HT-29 (cell line): ENCODE results near the gene TFF2. TPM values are rescaled to one million over a fixed set of nuclear protein-coding genes. Genes with fewer than 3 reads are reported as not detected.

Experiments
- DNase-seq: peaks from one replicate; pipeline ENCODE4 v3.0.0-alpha.2; 2015; ENCODE audit warnings: low spot score
- total RNA-seq: library from RNA; depleted of rRNA; stranded (reverse); fragments of >200 nt; shearing (Covaris generic); gene quantifications from 2 replicates; pipeline ENCODE4 v1.2.3, GENCODE V29; 2014

The TFF2 gene
- total RNA-seq, 1 experiment from 2014 or later, result 3.2 TPM

DNA sequence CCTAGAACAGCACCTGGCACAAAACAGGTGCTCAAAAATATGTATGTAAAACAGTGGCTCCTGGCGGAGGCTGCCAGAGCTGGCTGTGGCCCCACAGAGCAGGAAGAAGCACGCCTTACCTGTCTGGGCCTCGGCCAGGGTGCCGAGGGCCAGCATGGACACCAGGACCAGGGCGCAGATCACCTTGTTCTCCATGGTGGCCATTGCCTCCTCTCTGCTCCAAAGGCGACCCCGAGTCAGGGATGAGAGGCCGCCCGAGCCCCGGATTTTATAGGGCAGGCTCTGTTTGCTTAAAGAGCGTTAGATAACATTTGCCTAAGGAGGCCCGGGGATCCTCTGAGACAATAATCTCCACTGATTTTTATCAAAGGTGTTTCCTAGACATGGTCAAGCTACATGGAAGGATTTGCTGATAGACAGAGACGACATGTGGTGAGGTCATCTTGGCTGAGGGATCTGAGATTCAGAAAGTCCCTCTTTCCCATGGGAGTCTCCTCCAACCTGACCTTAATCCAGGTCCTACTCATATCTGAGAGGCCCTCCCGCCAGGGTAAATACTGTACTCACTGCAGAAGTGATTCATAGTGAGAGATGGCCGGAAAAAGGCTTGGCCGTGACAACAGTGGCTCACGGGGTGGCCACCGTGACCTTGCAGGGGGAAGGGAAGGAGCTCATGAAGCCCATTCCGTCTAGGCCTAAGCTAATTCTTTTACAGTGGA lies 15.7 kb upstream of the TFF2 start, which contains the start of gene TFF1:
TFF1 (minus strand) TSS at position 244 of the 719 bp plus-strand sequence; CDS start at position 204, 40 bp downstream.
- DNase-seq, result peak; percentile 34

DNA sequence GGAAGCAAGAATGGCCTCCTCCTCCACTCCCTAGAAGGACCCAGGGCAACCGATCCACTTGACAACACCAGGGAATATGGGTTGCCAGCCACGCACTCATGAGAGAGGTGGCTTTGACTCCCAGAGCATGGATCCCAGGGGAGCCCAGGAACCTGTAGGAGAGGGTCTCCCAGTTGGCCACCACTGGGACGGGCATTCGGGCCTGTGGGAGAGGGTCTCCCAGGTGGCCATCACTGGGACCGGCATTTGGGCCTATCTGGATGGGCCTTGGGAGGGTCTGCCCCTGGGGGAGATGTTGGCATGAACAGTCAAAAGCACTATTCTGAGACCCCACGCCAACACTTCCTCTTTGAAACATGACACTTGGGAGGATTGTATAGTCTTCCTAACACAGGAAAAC lies 15.0 kb upstream of the TFF2 start:
- DNase-seq, result no peak

DNA sequence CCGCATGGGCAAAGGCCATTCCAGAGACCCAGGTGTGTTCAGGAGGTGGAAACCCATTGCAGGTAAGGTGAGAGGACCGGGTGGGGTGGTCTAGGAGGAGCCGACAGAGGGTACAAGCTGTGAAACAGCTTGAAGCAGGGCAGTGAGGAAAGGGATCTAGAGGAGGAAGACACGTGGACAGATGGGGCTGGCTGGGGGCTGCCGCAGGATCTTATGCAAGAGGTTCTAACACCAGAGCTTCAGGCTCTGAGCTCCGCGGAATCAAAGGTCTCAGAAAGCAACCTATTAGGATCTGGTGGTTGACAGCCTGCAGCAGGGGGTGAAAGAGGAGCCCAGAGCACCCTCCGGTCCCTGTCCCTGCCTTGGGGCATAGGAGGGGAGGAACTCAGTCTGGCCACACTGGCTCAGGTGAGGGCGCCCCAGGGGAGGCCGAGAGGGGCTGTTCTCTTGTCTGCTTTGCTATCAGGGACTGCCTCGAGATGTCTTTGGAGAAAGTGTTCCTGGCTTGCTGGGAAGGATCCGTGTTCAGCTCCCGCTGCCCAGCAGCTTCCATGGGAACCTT lies 13.6 kb upstream of the TFF2 start:
- no peak for DNase-seq

DNA sequence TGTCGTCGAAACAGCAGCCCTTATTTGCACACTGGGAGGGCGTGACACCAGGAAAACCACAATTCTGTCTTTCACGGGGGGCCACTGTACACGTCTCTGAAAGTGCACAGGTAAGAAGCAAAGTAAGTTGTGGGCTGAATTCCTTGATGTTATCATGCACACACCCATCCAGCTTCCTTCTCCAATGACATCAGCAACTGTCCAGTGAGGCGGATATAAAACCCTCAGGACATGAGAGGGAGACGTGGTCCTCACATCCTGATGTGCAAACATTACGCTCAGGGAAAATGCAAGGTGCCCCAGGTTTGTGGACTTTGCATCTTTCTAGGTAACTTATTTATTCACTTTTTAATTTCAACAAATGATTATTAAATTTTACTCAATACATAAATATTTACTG lies 12.5 kb upstream of the TFF2 start:
- DNase-seq, result peak; percentile 23

DNA sequence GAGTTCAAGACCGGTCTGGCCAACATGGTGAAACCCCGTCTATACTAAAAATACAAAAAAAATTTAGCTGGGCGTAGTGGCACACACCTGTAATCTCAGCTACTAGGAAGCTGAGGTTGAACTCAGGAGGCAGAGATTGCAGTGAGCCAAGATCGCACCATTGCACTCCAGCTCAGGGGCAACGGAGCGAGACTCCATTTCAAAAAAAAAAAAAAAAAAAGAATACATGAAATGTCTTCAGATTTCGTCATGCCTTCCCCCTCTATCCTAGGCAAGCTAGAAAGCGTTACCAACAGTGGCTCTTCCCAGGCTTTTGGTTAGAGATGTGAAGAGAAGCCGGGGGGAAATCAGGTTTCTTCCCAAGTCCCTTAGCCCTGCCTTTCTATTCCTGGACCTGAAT lies 11.9 kb upstream of the TFF2 start:
- no peak for DNase-seq

DNA sequence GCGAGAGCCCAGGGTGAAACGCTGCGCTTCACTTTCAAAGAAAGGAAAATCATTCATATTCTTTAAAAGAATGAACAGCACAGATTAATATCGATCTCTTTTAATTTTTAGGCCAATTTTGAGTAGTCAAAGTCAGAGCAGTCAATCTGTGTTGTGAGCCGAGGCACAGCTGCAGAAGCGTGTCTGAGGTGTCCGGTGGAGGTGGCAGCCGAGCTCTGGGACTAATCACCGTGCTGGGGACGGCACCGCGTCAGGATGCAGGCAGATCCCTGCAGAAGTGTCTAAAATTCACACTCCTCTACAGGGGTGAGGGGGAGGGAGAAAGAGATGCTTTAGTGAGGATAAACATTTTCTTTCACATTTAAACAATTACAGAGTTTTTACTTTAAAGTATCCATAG lies 11.4 kb upstream of the TFF2 start:
- no peak for DNase-seq

DNA sequence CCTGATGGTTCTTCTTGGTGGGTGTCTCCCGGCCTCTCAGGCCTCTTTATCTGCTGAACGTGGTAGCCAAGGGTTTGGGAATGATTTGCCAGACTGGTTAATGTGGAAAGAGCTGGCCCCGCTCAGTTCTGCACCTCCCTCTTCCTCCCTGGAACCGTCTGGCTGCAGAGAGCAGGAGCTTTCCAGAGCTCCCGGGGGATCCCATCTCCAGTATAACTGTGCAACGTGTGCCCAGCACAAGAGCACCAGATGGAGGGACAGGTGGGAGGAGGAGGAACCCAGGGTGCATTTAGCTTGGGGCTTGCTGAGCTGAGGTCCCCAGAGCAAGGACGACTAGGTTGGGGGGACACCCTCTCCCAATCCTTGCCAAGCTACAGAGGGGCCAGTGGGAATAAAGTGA lies 10.5 kb upstream of the TFF2 start:
- DNase-seq, result no peak

DNA sequence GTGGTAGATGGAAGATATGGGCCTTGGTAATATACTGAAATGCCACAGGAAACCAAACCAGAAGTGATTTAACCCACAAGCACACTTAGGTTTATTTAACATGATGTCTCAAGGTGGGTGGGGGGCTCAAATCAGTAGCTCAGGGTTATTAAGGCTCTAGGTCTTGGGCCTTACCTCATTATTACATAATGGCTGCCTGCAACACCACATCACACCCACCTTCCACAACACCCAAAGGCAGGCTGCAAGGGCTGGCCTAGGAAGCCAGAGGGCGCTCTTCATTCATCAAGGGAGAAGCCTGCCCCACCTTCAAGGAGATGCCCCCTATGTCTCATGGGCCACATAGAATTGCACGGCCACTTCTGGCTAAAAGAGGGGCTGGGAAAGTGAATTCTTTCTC lies 9.5 kb upstream of the TFF2 start:
- DNase-seq, result peak; percentile 65

DNA sequence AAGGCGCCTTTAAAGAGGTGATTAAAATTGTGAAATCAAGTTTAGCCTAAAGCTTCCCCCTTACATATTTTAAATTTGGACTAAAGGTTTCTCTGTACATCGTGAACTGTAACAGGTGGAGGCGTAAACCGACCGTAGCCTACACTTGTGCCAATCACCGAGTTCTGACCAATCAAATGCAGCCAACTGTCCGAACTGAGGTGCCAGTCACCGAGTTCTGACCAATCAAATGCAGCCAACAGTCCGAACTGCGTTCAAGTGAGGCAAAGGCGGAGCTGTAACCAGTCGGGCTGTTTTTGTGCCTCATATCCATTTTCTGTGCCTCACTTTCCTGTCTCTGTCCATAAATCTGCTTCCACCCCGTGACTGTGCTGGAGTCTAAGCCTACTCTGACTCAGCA lies 8.1 kb upstream of the TFF2 start:
- DNase-seq, result no peak

DNA sequence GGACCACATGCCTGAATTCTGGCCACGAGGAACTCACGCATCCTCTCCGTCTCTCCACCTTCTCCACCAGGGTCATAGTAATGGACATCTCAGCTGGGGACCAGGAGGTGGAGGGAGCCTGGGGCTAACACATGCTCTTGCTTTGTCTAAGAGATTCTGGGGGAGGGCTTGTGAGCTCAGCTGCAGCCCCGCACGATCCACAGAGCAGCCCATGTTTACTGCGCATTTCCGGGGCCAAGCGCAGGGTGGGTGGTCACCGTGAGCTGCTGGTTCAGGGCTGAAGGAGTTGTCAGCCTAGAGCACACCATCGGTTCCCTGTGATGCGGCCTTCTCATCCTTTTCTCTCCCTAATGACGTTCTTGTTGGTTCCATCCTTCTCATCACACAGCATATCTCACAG lies 7.5 kb upstream of the TFF2 start:
- no peak for DNase-seq

DNA sequence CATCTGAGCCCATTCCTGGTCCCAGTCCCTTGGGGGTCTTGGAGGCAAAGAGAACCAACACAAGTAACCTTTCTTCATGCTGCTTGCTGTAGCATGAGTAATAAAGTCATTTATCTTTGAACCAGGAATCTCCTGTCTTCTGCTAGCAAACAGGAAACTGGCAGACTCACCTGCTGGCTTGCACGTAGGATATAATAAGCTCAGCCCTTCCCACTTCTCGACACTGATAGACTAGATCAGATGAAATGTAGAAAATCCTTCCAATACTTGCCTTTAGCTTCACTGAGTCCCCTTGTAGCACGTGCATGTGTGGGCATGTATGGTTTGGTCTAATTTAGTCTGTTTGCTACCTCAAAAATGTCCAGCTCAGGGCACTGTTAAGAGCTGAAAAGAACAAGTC lies 6.5 kb upstream of the TFF2 start:
- no peak for DNase-seq

DNA sequence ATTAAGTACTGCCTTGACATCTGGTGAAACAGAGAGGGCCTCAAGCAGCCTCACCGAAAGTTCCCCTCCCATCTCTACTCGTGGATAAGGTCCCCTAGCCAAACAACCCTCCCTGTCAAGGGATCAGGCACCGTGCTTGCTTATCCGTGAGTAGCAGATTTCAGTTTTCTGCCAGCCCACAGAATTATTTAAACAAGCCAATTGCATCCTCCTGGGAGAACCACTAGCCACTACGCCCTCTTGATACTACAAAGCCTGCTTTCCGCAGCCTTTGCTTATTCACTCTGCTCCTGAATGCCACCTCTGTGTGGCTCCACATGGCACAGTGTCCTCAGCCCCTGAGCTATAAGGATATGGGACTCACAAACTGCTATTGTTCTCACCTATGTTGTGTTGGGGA lies 5.9 kb upstream of the TFF2 start:
- DNase-seq, result no peak

DNA sequence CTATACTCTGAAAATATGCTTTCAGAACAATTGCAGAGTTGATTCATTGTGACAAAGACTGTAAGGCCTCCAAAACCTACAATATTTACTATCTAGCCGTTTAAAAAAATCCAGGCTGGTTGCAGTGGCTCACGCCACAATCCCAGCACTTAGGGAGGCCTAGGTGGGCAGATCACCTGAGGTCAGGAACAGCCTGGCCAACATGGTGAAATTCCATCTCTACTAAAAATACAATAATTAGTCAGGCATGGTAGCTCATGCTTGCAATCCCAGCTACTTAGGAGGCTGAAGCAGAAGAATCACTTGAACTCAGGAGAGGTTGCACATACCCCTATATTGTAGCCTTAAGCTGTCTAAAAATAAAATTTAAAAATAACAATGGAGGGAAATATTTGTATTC lies 5.3 kb upstream of the TFF2 start:
- no peak for DNase-seq

DNA sequence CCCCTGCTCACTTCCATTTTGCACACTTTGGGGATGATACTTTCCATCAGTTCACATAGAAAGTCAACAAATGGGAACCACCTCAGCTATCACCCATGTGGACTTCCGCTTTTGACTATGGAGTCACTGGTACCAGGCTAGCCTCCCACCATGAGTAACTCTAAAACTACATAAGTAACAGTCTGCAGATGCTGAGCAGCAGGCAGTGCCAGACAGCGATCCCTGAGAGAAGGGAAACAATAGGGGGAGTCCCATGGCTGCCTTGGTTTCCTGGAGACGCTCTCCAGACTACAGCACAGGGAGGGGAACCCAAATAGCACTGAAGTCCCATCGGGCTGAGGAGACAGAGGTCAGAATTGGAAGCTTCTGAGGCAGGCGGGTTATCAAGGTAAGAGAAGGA lies 2.8 kb upstream of the TFF2 start:
- DNase-seq, result no peak

DNA sequence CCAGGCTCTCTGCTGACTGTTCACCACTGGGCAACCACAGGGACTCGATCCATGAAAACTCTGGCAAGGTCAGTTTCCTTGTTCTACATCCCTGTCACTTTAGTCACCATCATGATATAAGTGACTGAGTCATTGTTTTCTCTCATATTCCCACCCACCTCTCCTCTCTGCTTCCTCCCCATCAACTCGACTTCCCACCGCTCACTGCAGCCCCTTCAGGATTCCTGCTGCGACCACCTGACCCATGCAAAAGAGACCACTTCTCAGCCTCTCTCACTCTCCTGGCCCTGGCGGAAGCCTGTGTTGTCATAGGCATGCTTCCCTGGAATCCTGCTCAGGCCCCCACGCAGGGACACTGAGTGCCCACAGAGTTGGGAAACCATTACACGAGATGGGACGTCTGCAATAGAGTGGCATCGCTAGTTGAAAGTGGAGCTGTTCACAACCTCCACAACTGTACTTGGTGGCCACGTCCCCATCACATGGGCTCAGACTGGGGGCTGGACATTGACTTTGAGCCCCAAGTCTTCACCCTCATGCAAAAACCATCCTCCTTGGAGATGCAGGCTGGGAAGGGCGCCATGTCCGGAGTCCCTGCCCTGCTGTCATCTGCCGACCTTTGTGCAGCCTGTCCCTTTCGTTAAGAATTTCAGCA lies 1.8 kb upstream of the TFF2 start:
- DNase-seq, result no peak

DNA sequence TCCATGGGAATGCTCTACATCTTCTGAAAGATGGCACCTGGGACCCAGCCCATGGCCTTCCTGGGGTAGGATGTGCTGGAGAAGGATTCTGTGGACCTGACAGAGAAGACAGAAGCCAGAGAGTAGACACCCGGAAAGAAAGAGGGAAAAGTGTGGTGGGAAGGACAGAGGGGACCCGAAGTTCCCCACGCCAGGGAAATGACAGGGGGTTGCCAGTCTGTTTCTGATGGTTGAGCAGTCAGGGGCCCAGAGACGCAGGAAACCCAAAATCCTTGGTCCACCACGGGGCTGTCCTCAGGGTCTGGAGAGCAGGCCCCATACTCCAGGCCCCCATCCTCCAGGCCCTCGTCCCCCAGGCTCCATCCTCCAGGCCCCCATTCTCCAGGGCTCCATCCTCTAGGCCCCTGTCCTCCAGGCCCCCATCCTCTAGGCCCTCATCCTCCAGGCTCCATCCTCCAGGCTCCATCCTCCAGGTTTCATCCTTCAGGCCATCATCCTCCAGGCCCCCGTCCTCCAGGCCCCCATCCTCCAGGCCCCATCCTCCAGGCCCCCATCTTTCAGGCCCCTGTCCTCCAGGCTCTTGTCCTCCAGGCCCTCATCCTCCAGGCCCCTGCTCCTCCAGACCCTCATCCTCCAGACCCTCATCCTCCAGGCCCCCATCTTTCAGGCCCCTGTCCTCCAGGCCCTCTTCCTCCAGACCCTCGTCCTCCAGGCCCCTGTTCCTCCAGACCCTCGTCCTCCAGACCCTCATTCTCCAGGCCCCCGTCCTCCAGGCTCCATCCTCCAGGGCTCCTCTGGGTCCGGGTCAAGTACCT lies 1.0 kb upstream of the TFF2 start:
- DNase-seq, result no peak

DNA sequence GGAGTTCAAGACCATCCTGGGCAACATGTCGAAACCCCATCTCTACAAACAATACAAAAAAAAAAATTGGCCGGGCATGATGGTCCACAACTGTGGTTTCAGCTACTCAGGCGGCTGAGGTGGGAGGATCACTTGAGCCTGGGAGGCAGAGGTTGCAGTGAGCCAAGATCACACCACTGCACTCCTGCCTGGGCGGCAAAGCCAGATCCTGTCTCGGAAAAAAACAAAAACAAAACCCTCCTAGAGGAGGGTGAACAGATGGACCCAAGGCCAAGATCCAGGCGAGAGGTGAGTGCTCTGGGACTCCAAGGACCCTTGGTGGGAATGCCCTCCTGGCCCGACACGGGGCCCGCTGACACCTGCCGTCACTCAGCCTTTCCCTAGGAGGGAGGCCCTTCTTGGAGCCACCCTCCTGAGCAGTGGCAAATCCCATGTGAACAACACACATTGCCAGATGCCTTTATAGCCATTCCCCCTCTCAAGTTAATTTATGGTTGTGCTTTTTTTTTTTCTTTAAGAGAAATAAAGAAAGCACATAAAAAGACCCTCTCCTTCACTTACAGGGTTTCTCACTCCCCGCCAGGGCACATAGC lies 380 bp downstream of the TFF2 start:
- no peak for DNase-seq

DNA sequence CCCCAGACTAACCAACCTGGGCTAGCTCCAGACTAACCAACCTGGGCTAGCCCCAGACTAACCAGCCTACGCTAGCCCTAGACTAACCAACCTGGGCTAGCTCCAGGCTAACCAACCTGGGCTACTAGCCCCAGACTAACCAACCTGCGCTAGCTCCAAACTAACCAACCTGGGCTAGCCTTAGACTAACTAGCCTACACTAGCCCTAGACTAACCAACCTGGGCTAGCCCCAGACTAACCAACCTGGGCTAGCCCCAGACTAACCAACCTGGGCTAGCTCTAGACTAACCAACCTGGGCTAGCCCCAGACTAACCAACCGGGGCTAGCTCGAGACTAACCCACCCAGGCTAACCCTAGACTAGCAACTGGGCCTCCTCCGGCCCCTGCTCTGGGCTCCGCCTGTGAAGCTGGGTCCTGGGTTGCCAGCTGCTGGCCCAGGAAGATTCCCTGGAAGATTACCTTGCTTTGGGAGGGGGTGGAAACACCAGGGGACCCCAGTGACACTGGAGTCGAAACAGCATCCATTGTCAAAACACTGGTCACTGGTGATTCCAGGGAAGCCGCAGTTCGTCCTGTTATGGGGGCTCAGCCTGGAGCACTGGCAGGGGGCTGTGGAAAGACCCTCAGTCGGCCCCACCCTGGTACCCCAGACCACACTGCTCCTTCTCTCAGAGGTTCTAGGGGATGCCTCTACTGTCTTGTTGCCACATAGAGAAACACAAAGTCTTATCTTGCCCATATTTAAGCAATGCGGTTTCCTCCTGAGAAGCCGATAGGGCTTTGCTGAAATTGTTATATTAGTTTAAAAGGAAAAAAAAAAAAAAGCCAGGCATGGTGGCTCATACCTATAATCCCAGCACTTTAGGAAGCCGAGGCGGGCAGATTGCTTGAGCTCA lies 1.1 kb downstream of the TFF2 start:
- DNase-seq, result no peak

DNA sequence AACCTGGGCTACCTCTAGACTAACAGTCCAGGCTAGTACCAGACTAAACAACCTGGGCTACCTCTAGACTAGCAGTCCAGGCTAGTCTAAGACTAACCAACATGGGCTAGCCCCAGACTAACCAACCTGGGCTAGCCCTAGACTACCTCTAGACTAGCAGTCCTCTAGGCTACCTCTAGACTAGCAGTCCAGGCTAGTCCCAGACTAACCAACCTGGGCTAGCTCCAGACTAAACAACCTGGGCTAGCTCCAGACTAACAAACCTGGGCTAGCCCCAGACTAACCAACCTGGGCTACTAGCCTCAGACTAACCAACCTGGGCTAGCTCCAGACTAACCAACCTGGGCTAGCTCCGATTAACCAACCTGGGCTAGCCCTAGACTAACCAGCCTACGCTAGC lies 2.0 kb downstream of the TFF2 start:
- no peak for DNase-seq

DNA sequence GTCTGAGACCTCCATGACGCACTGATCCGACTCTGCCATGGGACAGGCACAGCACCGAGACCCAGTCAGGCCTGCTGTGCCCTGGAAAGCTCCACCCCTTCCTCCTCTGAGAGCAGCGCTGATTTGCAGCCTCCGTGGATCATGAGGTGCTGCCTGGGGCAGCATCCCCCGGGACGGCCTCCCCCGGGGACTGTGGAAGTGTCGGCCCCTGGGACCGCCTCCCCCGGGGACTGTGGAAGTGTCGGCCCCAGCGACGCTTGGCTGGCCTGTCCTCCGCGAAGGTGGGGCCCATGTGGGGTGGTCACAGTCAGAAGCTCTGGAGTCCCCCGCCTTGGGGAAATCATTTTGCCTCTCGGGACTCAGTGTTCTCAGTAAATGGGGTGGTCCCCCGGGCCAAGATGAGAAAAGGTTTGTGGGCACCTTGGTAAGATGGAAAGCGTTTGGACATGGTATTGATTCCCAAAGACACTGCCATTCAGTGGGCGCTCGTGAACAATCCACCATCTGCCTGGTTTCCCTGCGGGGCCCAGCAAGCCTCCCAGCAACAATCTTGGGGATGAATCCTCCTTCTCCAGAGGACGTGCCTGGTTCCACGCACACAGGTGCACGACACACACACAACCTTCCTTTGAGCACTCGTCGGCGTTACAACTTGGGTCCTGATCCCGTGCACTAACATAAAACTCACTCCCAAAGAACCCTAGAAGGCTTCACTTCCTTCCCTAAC lies 3.0 kb downstream of the TFF2 start:
- no peak for DNase-seq
